MM.1S (cell line): Measurements from ENCODE around the gene PRKG1.

Source experiments
- DNase-seq: peaks from one replicate; pipeline ENCODE4 v3.0.0-alpha.2; 2015
- H2AFZ ChIP-seq: fragments of 300-600 bp; sonication (generic); 2 replicates; pipeline ENCODE4 v1.6.0; 2016; ENCODE audit warnings: antibody characterized with exemption, low read length
- H3F3A ChIP-seq: fragments of 300-600 bp; sonication (generic); 2 replicates; pipeline ENCODE4 v1.6.1; 2016; ENCODE audit warnings: mild to moderate bottlenecking, antibody characterized with exemption, low read length, moderate library complexity, mixed read lengths; ENCODE audit not compliant: insufficient read depth
- H3K27ac ChIP-seq: fragments of 300-600 bp; sonication (generic); 2 replicates; pipeline ENCODE4 v1.5.1; 2016; ENCODE audit warnings: mild to moderate bottlenecking, low read length
- H3K27me3 ChIP-seq: fragments of 300-600 bp; sonication (generic); replicated peaks from 2 replicates; pipeline ENCODE4 v1.6.0; 2016; ENCODE audit warnings: low read length; ENCODE audit not compliant: insufficient read depth
- H3K36me3 ChIP-seq: fragments of 300-600 bp; sonication (generic); replicated peaks from 2 replicates; pipeline ENCODE4 v1.6.1; 2016; ENCODE audit warnings: mild to moderate bottlenecking, low read length, mixed read lengths; ENCODE audit not compliant: insufficient read depth
- H3K4me1 ChIP-seq: fragments of 300-600 bp; sonication (generic); 2 replicates; pipeline ENCODE4 v1.6.1; 2016; ENCODE audit warnings: low read length, mixed read lengths
- H3K4me2 ChIP-seq: fragments of 300-600 bp; sonication (generic); 2 replicates; pipeline ENCODE4 v1.6.0; 2016; ENCODE audit warnings: low read depth, low read length
- H3K4me3 ChIP-seq: fragments of 300-600 bp; sonication (generic); 2 replicates; pipeline ENCODE4 v1.5.1; 2016; ENCODE audit warnings: low read length, mixed read lengths
- H3K79me2 ChIP-seq: fragments of 300-600 bp; sonication (generic); 2 replicates; pipeline ENCODE4 v1.6.1; 2016; ENCODE audit warnings: mixed run types, low read length, mixed read lengths
- H3K9ac ChIP-seq: fragments of 300-600 bp; sonication (generic); 2 replicates; pipeline ENCODE4 v1.6.1; 2016; ENCODE audit warnings: low read length, mixed read lengths
- H3K9me2 ChIP-seq: fragments of 300-600 bp; sonication (generic); replicated peaks from 2 replicates; pipeline ENCODE4 v1.6.1; 2016; ENCODE audit warnings: mild to moderate bottlenecking, low read length, mixed read lengths; ENCODE audit not compliant: insufficient read depth
- H3K9me3 ChIP-seq: fragments of 300-600 bp; sonication (generic); replicated peaks from 2 replicates; pipeline ENCODE4 v1.6.1; 2016; ENCODE audit warnings: mild to moderate bottlenecking, low read length, mixed read lengths; ENCODE audit not compliant: insufficient read depth
- H4K20me1 ChIP-seq: fragments of 300-600 bp; sonication (generic); 2 replicates; pipeline ENCODE4 v1.6.1; 2016; ENCODE audit warnings: mild to moderate bottlenecking, low read length, moderate library complexity, mixed read lengths; ENCODE audit not compliant: insufficient read depth
- EZH2 ChIP-seq: fragments of 300-600 bp; sonication (generic); optimal IDR thresholded peaks from 2 replicates; pipeline ENCODE3; 2017; ENCODE audit warnings: low read depth, mild to moderate bottlenecking, antibody characterized with exemption, low read length, mixed read lengths
- EZH2phosphoT487 ChIP-seq: fragments of 300-600 bp; sonication (generic); IDR thresholded peaks from 2 replicates; pipeline ENCODE4 v1.6.1; 2018; ENCODE audit warnings: antibody characterized with exemption, low read length
- TF ChIP-seq, protein P1 (sequence below): fragments of 300-600 bp; sonication (generic); IDR thresholded peaks from 2 replicates; pipeline ENCODE4 v1.5.1; 2016; ENCODE audit warnings: antibody characterized with exemption, low read length, mixed read lengths

PRKG1 gene

DNA sequence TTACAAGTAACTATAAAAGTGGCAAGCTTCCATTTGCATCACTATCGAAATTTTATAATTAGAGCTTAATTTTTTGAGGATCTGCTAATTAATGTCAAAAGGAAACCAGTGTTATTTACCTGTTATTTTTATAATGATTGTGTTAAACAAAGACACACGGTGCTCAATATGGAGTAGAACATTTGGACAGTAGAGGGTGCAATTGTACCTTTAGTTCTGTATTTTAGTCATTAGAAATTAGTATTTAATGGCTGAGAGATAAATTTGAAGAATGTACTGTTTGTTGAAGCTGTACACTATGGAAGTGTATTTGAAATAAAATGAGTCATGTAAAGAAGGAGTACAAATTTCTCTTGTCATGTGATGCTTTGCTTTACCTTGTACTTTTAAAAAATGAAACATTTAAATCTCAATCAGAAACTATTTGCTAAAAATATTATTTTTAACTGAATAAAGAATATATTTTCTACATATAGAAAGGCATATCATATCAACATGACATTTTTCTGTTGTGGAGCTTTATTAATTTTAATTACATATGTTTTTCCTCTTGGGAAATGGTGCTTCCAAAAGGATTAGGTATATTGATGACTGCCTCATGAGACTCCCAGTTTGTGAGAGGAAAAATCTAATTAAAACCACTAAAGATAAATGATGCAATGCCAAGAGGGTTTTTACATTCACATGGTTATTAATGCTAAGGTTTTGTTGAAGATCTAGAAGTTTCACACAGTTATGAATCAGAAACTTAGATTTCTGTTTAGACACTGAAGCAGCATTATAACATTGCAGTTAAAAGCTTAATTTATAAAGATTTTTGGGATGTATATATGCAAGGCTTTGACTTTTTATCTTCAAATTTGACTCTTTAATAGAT, 10.4 kb upstream of the PRKG1 start:
- Histone ChIP-seq H3K36me3 (no peaks in the 10 kb centered on the region), H3K4me3 (no peak overlapping the region), H3K9ac (no peak overlapping the region), H3K79me2 (no peaks in the 10 kb centered on the region), H3K9me3 (no peaks in the 10 kb centered on the region), H3F3A (no peaks in the 10 kb centered on the region), H4K20me1 (no peaks in the 10 kb centered on the region), H3K4me1 (peaks cover 6% of the 10 kb centered on the region), H2AFZ (no peak overlapping the region), H3K27ac (no peak overlapping the region), H3K4me2 (no peak overlapping the region), H3K9me2 (no peaks in the 10 kb centered on the region), H3K27me3 (no peaks in the 10 kb centered on the region)
- TF ChIP-seq, protein P1, sequence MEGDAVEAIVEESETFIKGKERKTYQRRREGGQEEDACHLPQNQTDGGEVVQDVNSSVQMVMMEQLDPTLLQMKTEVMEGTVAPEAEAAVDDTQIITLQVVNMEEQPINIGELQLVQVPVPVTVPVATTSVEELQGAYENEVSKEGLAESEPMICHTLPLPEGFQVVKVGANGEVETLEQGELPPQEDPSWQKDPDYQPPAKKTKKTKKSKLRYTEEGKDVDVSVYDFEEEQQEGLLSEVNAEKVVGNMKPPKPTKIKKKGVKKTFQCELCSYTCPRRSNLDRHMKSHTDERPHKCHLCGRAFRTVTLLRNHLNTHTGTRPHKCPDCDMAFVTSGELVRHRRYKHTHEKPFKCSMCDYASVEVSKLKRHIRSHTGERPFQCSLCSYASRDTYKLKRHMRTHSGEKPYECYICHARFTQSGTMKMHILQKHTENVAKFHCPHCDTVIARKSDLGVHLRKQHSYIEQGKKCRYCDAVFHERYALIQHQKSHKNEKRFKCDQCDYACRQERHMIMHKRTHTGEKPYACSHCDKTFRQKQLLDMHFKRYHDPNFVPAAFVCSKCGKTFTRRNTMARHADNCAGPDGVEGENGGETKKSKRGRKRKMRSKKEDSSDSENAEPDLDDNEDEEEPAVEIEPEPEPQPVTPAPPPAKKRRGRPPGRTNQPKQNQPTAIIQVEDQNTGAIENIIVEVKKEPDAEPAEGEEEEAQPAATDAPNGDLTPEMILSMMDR, result peak; percentile 64
- TF ChIP-seq EZH2phosphoT487, result no peak
- DNase-seq, result peak; percentile 43

DNA sequence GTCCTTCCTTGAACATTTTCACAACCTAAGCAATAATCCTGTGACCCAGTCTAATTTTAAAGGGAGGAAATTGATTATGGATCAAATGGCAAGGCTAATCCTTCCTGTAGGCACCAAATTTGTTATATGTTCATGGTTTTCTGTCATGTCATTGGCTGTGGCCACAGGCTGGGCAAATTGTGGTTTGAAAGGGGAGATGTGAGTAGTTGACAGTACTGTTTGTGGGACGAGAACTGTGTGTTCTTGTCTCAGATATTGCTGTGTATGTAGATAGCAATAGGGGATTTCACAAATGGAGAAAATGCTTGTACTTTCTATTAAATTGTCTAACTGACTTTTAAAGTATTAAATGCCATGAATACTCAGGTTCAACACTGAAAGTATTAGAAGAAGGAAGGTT, 8.1 kb upstream of the PRKG1 start:
- Histone ChIP-seq H3K36me3 (no peaks in the 10 kb centered on the region), H3K4me2 (no peak overlapping the region), H3K4me1 (peaks cover 6% of the 10 kb centered on the region), H3F3A (no peaks in the 10 kb centered on the region), H3K9ac (no peak overlapping the region), H4K20me1 (no peaks in the 10 kb centered on the region), H2AFZ (no peak overlapping the region), H3K4me3 (no peak overlapping the region), H3K9me3 (no peaks in the 10 kb centered on the region), H3K9me2 (no peaks in the 10 kb centered on the region), H3K79me2 (no peaks in the 10 kb centered on the region), H3K27ac (no peak overlapping the region), H3K27me3 (no peaks in the 10 kb centered on the region)
- no peak for DNase-seq
- TF ChIP-seq EZH2phosphoT487 (no peak), EZH2 (no peak)
- TF ChIP-seq, protein P1, result no peak

DNA sequence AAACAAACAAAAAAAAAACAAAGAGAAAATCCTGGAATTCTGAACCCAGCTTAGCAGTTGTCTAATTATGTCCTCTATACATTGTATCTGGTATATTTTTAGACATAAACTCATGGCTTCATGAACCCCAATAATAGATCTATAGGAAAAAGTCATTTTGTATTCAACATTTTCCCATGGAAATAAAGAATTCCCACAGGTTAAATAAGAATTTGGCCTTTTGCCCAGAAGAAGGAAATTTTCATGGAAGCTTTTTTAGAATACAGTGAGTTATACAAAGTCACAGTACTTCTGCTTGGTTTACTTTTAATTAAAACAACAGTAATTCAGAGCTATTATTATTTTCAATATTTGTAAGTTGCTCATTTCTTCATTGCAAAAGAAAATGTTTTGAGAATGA, 2.1 kb upstream of the PRKG1 start:
- Histone ChIP-seq H3K27me3 (no peaks in the 10 kb centered on the region), H2AFZ (no peak overlapping the region), H3K79me2 (no peaks in the 10 kb centered on the region), H3K4me1 (peaks cover 6% of the 10 kb centered on the region), H3K9ac (no peak overlapping the region), H3K27ac (no peak overlapping the region), H3K4me3 (no peak overlapping the region), H4K20me1 (no peaks in the 10 kb centered on the region), H3K36me3 (no peaks in the 10 kb centered on the region), H3K4me2 (no peak overlapping the region), H3F3A (no peaks in the 10 kb centered on the region), H3K9me3 (no peaks in the 10 kb centered on the region), H3K9me2 (no peaks in the 10 kb centered on the region)
- TF ChIP-seq, protein P1, result no peak
- TF ChIP-seq EZH2phosphoT487, result no peak
- no peak for TF ChIP-seq EZH2
- no peak for DNase-seq
